ENCODE results near the gene BMP10. TPM values are rescaled to one million over a fixed set of nuclear protein-coding genes. Genes with fewer than 3 reads are reported as not detected.

BMP10 gene
- total RNA-seq, 2 donors from 2014 or later = not detected

DNA sequence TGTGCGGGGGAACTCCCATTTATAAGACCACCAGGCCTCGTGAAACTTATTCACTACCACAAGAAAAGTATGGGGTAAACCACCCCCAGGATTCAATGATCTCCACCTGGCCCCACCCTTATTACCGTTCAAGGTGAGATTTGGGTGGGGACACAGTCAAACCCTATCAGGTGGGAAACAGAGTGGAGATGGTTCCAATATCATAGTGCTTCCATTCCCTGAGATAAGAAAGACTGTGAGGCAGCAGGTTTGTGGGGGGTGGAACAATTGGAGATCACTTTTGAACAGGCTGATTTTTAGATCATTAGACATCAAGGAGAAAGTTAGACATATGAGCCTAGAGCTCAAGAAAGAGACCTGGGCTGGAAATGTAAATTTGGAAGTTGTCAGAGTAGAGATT is 42.2 kb upstream of the BMP10 start:
- H3K27ac ChIP-seq (ENCODE audit: low read depth, low read length) = no peak overlapping the region
- Mint-ChIP-seq H3K27me3 (ENCODE audit: insufficient read depth) (no peaks in the 10 kb centered on the region), H3K9me3 (no peaks in the 10 kb centered on the region), H3K27ac (no peak overlapping the region), H3K4me1 (peaks cover 13% of the 10 kb centered on the region), H3K4me3 (no peak overlapping the region), H3K36me3 (ENCODE audit: low read depth) (no peaks in the 10 kb centered on the region)
- H3K4me3 ChIP-seq (ENCODE audit: low read length) = no peak overlapping the region
- no peaks in the 10 kb centered on the region for H3K4me1 ChIP-seq (ENCODE audit: control insufficient read depth, insufficient read depth, low read length)
- H3K27me3 ChIP-seq (ENCODE audit: control insufficient read depth, insufficient read depth, low read length, poor library complexity, severe bottlenecking) = no peaks in the 10 kb centered on the region
- 95% methylated on average over 3 of the region's 3 CpGs; no CpG with 5 or more reads in 1 of the 2 experiments for WGBS, 2 experiments (ENCODE audit: insufficient coverage in 1 of 2, insufficient read length in 1 of 2)
- TF ChIP-seq, protein P1, sequence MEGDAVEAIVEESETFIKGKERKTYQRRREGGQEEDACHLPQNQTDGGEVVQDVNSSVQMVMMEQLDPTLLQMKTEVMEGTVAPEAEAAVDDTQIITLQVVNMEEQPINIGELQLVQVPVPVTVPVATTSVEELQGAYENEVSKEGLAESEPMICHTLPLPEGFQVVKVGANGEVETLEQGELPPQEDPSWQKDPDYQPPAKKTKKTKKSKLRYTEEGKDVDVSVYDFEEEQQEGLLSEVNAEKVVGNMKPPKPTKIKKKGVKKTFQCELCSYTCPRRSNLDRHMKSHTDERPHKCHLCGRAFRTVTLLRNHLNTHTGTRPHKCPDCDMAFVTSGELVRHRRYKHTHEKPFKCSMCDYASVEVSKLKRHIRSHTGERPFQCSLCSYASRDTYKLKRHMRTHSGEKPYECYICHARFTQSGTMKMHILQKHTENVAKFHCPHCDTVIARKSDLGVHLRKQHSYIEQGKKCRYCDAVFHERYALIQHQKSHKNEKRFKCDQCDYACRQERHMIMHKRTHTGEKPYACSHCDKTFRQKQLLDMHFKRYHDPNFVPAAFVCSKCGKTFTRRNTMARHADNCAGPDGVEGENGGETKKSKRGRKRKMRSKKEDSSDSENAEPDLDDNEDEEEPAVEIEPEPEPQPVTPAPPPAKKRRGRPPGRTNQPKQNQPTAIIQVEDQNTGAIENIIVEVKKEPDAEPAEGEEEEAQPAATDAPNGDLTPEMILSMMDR (conservative IDR thresholded peaks at IDR 0.05) = no peak
- no peak for DNase-seq
- no peaks in the 10 kb centered on the region for H3K9me3 ChIP-seq (ENCODE audit: control insufficient read depth, low read length)
- H3K9ac ChIP-seq (ENCODE audit: extremely low read depth, low read length, poor library complexity, severe bottlenecking) = no peak overlapping the region
- no peaks in the 10 kb centered on the region for H3K36me3 ChIP-seq (ENCODE audit: control insufficient read depth, insufficient read depth, low read length)

DNA sequence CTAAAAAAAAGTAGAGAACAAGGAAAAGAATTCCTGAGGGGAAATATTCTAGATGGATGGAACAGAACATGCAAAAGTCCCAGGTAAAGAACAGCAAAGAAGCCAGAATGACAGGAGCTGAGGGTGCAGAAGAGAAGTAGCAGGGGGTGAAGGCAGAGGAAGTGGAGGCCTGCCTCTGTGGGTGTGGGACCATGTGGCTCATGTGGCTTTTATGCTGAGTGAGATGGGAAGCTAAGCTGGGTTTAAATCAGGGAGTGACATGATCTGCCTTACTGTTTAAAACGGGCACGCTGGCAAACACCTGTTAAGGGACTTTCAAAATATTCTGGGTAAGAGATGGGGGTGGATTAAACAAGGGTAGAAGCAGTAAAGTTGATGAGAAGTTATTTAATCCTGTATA is 41.5 kb upstream of the BMP10 start:
- Histone ChIP-seq H3K27ac (ENCODE audit: low read depth, low read length) (no peak overlapping the region), H3K4me3 (ENCODE audit: low read length) (no peak overlapping the region), H3K36me3 (ENCODE audit: control insufficient read depth, insufficient read depth, low read length) (no peaks in the 10 kb centered on the region), H3K9me3 (ENCODE audit: control insufficient read depth, low read length) (no peaks in the 10 kb centered on the region), H3K27me3 (ENCODE audit: control insufficient read depth, insufficient read depth, low read length, poor library complexity, severe bottlenecking) (no peaks in the 10 kb centered on the region), H3K4me1 (ENCODE audit: control insufficient read depth, insufficient read depth, low read length) (no peaks in the 10 kb centered on the region), H3K9ac (ENCODE audit: extremely low read depth, low read length, poor library complexity, severe bottlenecking) (no peak overlapping the region)
- Mint-ChIP-seq H3K27ac (no peak overlapping the region), H3K4me3 (no peak overlapping the region), H3K4me1 (peaks cover 13% of the 10 kb centered on the region), H3K36me3 (ENCODE audit: low read depth) (no peaks in the 10 kb centered on the region), H3K27me3 (ENCODE audit: insufficient read depth) (no peaks in the 10 kb centered on the region), H3K9me3 (no peaks in the 10 kb centered on the region)
- TF ChIP-seq, protein P1 (conservative IDR thresholded peaks at IDR 0.05) = no peak
- 79 to 80% methylated on average over 2 of the region's 2 CpGs for WGBS, 2 experiments (ENCODE audit: insufficient coverage in 1 of 2, insufficient read length in 1 of 2)
- DNase-seq = no peak

DNA sequence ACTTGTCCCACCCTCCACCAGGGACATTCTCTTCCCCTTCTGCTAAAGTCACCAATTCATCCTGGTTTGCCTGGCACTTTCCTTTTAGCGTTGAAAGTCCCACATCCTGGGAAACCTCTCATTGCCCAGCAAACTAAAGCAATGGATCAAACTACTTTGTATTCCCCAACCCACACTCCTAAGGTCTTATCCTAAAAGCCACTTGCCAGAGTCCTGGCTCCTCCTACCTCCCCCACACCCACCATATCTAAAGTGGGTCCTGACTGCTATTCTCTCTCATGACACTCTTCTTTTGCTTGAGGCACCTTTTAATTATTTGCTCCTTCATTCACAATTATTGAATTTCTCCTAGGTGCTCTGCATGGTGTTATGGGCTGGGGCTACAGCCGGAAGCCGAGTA is 40.9 kb upstream of the BMP10 start:
- 92 to 93% methylated on average over 3 of the region's 3 CpGs for WGBS, 2 experiments (ENCODE audit: insufficient coverage in 1 of 2, insufficient read length in 1 of 2)
- H3K4me1 Mint-ChIP-seq = peaks cover 13% of the 10 kb centered on the region
- H3K4me3 Mint-ChIP-seq = no peak overlapping the region
- Histone ChIP-seq H3K9ac (ENCODE audit: extremely low read depth, low read length, poor library complexity, severe bottlenecking) (no peak overlapping the region), H3K4me3 (ENCODE audit: low read length) (no peak overlapping the region), H3K9me3 (ENCODE audit: control insufficient read depth, low read length) (no peaks in the 10 kb centered on the region), H3K36me3 (ENCODE audit: control insufficient read depth, insufficient read depth, low read length) (no peaks in the 10 kb centered on the region), H3K27ac (ENCODE audit: low read depth, low read length) (no peak overlapping the region), H3K4me1 (ENCODE audit: control insufficient read depth, insufficient read depth, low read length) (no peaks in the 10 kb centered on the region), H3K27me3 (ENCODE audit: control insufficient read depth, insufficient read depth, low read length, poor library complexity, severe bottlenecking) (no peaks in the 10 kb centered on the region)
- H3K27ac Mint-ChIP-seq = no peak overlapping the region
- no peaks in the 10 kb centered on the region for H3K27me3 Mint-ChIP-seq (ENCODE audit: insufficient read depth)
- H3K36me3 Mint-ChIP-seq (ENCODE audit: low read depth) = no peaks in the 10 kb centered on the region
- TF ChIP-seq, protein P1 (conservative IDR thresholded peaks at IDR 0.05) = peak; percentile 23
- no peak for DNase-seq
- H3K9me3 Mint-ChIP-seq = no peaks in the 10 kb centered on the region

All from endodermal cell (in vitro differentiated cells).